Activated CD8-positive, alpha-beta T cell treated with anti-CD3 and anti-CD28 coated beads for 36 hours (primary cell): ENCODE data around the gene KDSR. TPM values are rescaled to one million over a fixed set of nuclear protein-coding genes. Genes with fewer than 3 reads are reported as not detected.
A peak's percentile ranks its signal among the peaks of the same experiment; 100 is the strongest.

Source experiments
- ATAC-seq: fragments of 200-7000 bp; cut with Tn5 transposase; one replicate; pipeline ENCODE4 v1.10.0; 2021; ENCODE audit warnings: mild to moderate bottlenecking, moderate library complexity
- CTCF ChIA-PET: fragments of 350-600 bp; sonication (Branson Sonifier 250); formaldehyde crosslinking; loops from one replicate; lab custom pipeline; 2021; ENCODE audit warnings: antibody characterized with exemption; lab: Charles Lee
- POLR2A ChIA-PET: fragments of 350-600 bp; sonication (Branson Sonifier 250); formaldehyde crosslinking; loops from one replicate; lab custom pipeline; 2021; ENCODE audit warnings: antibody characterized with exemption; lab: Charles Lee
- DNase-seq: peaks from one replicate; pipeline ENCODE4 v3.0.0-alpha.2; 2020
- H3K27ac Mint-ChIP-seq: one replicate; pipeline ENCODE4 v1.8.0; 2021; ENCODE audit warnings: mild to moderate bottlenecking, mixed read lengths
- H3K27me3 Mint-ChIP-seq: one replicate; pipeline ENCODE4 v1.8.0; 2021; ENCODE audit warnings: mixed read lengths
- H3K36me3 Mint-ChIP-seq: one replicate; pipeline ENCODE4 v1.8.0; 2021; ENCODE audit warnings: low read depth, mixed read lengths
- H3K4me1 Mint-ChIP-seq: one replicate; pipeline ENCODE4 v1.8.0; 2021; ENCODE audit warnings: low read depth, mixed read lengths
- H3K4me3 Mint-ChIP-seq: one replicate; pipeline ENCODE4 v1.8.0; 2021; ENCODE audit warnings: mild to moderate bottlenecking, moderate library complexity, mixed read lengths
- H3K9me3 Mint-ChIP-seq: one replicate; pipeline ENCODE4 v1.8.0; 2021; ENCODE audit warnings: mixed read lengths
- CTCF ChIP-seq: fragments of 200-600 bp; IDR thresholded peaks from one replicate; pipeline ENCODE4 v1.8.0; 2022; ENCODE audit warnings: antibody characterized with exemption, mild to moderate bottlenecking
- intact Hi-C: fragments of 100-400 bp; cut with micrococcal nuclease; formaldehyde crosslinking; loops from one replicate; pipeline ENCODE4 v1.10.0; 2022
- total RNA-seq, 2 experiments: library from RNA; stranded (reverse); gene quantifications; one replicate each; pipeline ENCODE4 v1.2.3, GENCODE V29; 2021

KDSR gene
- total RNA-seq, 2 experiments from 2014 or later = 53.4 TPM

GRCh38 chr18:63313396-63313917 lies 53.5 kb downstream of the KDSR start:
- intact Hi-C loops = no loop called here

GRCh38 chr18:63312737-63313395 lies 54.1 kb downstream of the KDSR start:
- Mint-ChIP-seq H3K9me3 (no peaks in the 10 kb centered on the region), H3K27ac (peak overlapping the region; percentile 72), H3K36me3 (peaks cover 85% of the 10 kb centered on the region), H3K4me3 (peak overlapping the region; percentile 88), H3K4me1 (peaks cover 66% of the 10 kb centered on the region), H3K27me3 (no peaks in the 10 kb centered on the region)
- DNase-seq (no peak), ATAC-seq (no peak)
- POLR2A ChIA-PET = interaction anchor here (1.0 to 2.1 kb wide), 4 partner anchors 62 to 181 kb away, joined by 3 to 6 read pairs (median 3); no protein-coding TSS in a partner anchor
- intact Hi-C loops = no loop called here
- no peak for TF ChIP-seq CTCF
- CTCF ChIA-PET = interaction anchor here (1.2 to 3.3 kb wide), 4 partner anchors 10 to 296 kb away, joined by 3 to 10 read pairs (median 3); no protein-coding TSS in a partner anchor

More at GRCh38 chr18:63313396-63313917, 53.5 kb downstream of the KDSR start:
- H3K4me3 Mint-ChIP-seq = peak overlapping the region; percentile 88
- DNase-seq (no peak), ATAC-seq (no peak)
- peak overlapping the region; percentile 82 for H3K27ac Mint-ChIP-seq
- POLR2A ChIA-PET = interaction anchor here (1.4 to 2.1 kb wide), 2 partner anchors 9 to 99 kb away, joined by 5 to 6 read pairs; no protein-coding TSS in a partner anchor
- peaks cover 61% of the 10 kb centered on the region for H3K4me1 Mint-ChIP-seq
- CTCF ChIA-PET = interaction anchor here (0.9 to 3.3 kb wide), 6 partner anchors 8 to 181 kb away, joined by 3 to 10 read pairs (median 4); no protein-coding TSS in a partner anchor
- H3K27me3 Mint-ChIP-seq = no peaks in the 10 kb centered on the region
- peaks cover 84% of the 10 kb centered on the region for H3K36me3 Mint-ChIP-seq
- TF ChIP-seq CTCF = no peak
- H3K9me3 Mint-ChIP-seq = no peaks in the 10 kb centered on the region

GRCh38 chr18:63312019-63312409 lies 55.0 kb downstream of the KDSR start:
- ATAC-seq (no peak), DNase-seq (no peak)
- Mint-ChIP-seq H3K27me3 (no peaks in the 10 kb centered on the region), H3K4me1 (peaks cover 72% of the 10 kb centered on the region), H3K9me3 (no peaks in the 10 kb centered on the region), H3K27ac (peak overlapping the region; percentile 64), H3K36me3 (peaks cover 81% of the 10 kb centered on the region), H3K4me3 (peak overlapping the region; percentile 36)
- POLR2A ChIA-PET = interaction anchor here (0.7 to 2.1 kb wide), 7 partner anchors 12 to 181 kb away, joined by 3 to 6 read pairs (median 3); no protein-coding TSS in a partner anchor
- CTCF ChIA-PET = interaction anchor here (0.7 to 1.2 kb wide), 4 partner anchors 11 to 295 kb away, joined by 3 to 4 read pairs (median 3); no protein-coding TSS in a partner anchor
- intact Hi-C loops = no loop called here
- no peak for TF ChIP-seq CTCF

DNA sequence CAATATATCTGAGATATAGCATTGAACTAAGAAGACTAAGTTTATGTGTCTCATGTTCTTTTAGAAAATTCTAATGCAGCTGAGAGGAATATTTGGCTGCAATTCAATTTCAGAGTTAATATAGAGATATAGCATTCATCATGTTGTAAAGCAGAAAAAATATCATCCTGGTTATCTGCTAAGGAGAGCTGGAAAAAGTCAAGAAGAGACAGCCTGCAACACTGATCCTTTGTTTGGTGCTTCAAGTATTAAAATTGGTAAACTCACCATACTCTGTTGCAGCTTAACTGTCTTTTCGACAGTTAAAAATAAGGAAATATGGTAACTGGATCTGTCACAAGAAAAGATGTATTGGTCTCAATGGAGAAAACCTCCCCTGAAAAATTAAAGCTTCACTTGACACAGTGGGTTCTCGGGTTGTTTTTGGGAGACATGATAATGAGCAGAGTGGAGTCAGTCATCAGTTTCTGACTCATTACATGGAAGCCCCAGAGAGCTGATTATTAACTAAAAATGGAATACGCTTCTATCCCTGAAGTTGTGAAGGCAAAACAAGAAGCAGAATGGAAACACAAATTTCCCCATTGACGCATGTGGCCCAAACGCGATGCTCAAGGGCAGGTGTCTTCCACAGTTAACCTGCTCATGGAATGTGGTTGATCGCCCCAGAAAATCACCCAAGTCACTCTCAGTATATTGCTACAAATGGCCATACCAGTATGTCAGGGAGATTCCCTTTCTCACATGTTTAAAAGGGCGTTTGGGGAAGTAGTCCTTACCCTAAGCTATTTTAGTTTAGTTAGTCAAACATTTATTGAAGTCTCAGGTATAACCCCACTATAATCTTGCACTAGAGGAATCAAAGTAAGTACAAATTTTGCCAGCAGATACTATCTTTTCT lies 55.6 kb downstream of the KDSR start:
- Mint-ChIP-seq H3K4me3 (peak overlapping the region; percentile 36), H3K36me3 (peaks cover 81% of the 10 kb centered on the region), H3K27ac (peak overlapping the region; percentile 64), H3K4me1 (peaks cover 78% of the 10 kb centered on the region), H3K9me3 (no peaks in the 10 kb centered on the region), H3K27me3 (no peaks in the 10 kb centered on the region)
- ATAC-seq (no peak), DNase-seq (no peak)
- TF ChIP-seq CTCF = no peak
- CTCF ChIA-PET = interaction anchor here (0.7 to 1.2 kb wide), 6 partner anchors 8 to 295 kb away, joined by 3 to 4 read pairs (median 3); no protein-coding TSS in a partner anchor
- intact Hi-C loops = no loop called here
- POLR2A ChIA-PET = interaction anchor here (0.7 to 2.1 kb wide), 9 partner anchors 8 to 180 kb away, joined by 3 to 6 read pairs (median 3); partner anchors contain the start of gene BCL2
